Fibroblast of mammary gland (primary cell): ENCODE measurements around the gene PIAS1.

Source experiments
- DNase-seq: peaks from one replicate; pipeline ENCODE4 v3.0.0-alpha.2; 2010; ENCODE audit warnings: low read depth
- H3K4me3 ChIP-seq: 2 replicates; pipeline ENCODE4 v1.5.1; 2011; ENCODE audit warnings: low read depth, mild to moderate bottlenecking, low read length, moderate library complexity; ENCODE audit not compliant: control insufficient read depth
- TF ChIP-seq, protein P1 (sequence below): conservative IDR thresholded peaks from 2 replicates; pipeline ENCODE4 v1.5.1; 2011; ENCODE audit warnings: low read depth, low read length, inconsistent platforms; ENCODE audit not compliant: control insufficient read depth, insufficient read depth

Gene PIAS1

DNA sequence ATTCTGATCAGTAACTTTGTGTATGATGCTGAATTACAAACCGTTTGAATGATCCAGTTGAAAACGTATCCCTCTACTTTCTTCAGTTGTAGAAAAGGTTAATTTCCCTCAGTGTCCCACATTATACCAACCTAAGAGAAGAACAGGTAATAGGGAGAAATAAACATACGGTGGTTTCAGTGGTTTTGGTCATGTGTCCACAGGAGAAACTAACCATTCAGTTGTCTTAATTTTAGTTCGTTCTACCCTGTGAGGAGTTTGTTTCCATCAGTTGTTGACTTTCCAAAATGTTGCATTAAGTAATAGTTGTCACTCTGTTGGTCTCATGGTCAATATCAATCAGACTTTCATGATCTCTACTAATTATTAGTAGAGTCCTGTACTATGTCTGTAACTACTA is 135.9 kb downstream of the PIAS1 start:
- DNase-seq: no peak
- TF ChIP-seq, protein P1, sequence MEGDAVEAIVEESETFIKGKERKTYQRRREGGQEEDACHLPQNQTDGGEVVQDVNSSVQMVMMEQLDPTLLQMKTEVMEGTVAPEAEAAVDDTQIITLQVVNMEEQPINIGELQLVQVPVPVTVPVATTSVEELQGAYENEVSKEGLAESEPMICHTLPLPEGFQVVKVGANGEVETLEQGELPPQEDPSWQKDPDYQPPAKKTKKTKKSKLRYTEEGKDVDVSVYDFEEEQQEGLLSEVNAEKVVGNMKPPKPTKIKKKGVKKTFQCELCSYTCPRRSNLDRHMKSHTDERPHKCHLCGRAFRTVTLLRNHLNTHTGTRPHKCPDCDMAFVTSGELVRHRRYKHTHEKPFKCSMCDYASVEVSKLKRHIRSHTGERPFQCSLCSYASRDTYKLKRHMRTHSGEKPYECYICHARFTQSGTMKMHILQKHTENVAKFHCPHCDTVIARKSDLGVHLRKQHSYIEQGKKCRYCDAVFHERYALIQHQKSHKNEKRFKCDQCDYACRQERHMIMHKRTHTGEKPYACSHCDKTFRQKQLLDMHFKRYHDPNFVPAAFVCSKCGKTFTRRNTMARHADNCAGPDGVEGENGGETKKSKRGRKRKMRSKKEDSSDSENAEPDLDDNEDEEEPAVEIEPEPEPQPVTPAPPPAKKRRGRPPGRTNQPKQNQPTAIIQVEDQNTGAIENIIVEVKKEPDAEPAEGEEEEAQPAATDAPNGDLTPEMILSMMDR: no peak
- no peak overlapping the region for H3K4me3 ChIP-seq

DNA sequence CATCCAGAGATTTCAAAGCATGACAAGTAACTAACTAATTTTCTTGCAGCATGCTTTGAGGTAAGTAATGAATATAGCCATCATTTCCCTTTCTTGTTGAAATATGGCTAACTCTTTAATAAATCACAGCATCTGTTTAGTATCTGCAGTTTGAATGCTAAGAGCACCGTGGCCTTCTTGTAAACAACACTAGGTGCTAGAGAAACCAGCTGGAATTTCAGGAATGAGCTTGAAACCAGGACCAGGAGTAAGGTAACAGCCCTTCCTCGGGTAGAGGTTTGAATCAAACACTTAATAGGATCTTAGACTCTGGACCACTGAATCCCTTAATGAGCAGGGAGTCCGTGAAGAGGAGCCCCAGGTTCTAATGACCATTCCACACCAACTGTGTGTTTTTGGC is 137.4 kb downstream of the PIAS1 start:
- H3K4me3 ChIP-seq: no peak overlapping the region
- TF ChIP-seq, protein P1: no peak
- no peak for DNase-seq

GRCh38 chr15:68192117-68192516 is 138.0 kb downstream of the PIAS1 start:
- no peak for DNase-seq
- TF ChIP-seq, protein P1: no peak
- no peak overlapping the region for H3K4me3 ChIP-seq

DNA sequence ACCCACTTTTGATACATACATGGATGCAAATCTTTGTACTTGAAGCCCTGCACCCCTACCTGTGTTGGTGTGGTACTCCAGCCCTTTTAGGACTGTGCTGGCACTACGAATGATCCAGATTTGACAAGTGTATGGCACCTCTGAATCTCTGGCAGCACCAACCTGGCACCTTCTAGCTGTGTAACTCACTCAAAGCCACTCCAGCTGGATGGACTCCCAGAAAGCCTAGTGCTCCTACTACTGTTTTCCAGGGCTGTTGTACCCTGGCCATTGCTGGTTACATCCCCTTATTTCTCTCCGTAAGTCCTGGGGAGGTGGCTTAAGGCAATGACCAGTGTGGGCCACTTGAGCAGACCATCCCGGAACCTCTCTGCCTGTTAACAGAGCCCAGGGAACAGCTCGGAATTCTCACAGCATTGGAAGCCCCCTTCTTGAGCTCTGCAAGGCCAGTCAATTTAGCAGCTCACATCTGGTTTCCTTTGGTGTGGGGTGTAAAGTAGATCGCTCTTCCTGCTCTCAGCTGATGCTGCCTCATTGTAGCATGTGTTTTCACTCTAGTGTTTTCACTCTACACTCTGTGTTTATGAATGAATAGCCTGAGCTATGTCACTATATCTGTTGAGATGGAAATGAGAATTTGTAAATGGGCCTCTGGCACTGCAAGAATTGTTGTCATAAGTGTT is 138.8 kb downstream of the PIAS1 start:
- TF ChIP-seq, protein P1: no peak
- H3K4me3 ChIP-seq: no peak overlapping the region
- no peak for DNase-seq

GRCh38 chr15:68195336-68196112 is 141.4 kb downstream of the PIAS1 start:
- TF ChIP-seq, protein P1: no peak

GRCh38 chr15:68196445-68197169 is 142.5 kb downstream of the PIAS1 start:
- no peak for DNase-seq
- H3K4me3 ChIP-seq: no peak overlapping the region
- TF ChIP-seq, protein P1: no peak

More at GRCh38 chr15:68195336-68196112, 141.4 kb downstream of the PIAS1 start:
- no peak for DNase-seq
- H3K4me3 ChIP-seq: no peak overlapping the region
